Measurements from ENCODE around the gene EXOC6B.
A peak's percentile ranks its signal among the peaks of the same experiment; 100 is the strongest.

The EXOC6B gene

DNA sequence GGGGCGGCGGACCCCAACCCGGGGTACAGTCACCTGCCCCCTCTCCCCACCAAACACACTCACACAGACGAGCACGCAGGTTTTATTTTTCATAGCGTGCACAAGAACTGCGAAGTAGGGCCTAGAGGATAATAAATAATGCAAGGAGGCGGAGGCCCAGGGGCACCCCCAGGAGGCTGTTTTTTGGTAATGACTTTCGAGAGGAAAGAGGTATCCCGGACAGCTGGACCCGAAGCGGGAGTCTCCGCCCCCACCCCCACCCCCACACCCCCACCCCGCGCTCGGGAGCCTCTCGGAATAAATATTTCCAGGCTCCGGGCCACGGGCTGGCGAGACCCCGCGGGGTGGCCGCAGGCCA lies 681.6 kb downstream of the EXOC6B start:
- DNase-seq (ENCODE audit: low spot score): peak; percentile 64

DNA sequence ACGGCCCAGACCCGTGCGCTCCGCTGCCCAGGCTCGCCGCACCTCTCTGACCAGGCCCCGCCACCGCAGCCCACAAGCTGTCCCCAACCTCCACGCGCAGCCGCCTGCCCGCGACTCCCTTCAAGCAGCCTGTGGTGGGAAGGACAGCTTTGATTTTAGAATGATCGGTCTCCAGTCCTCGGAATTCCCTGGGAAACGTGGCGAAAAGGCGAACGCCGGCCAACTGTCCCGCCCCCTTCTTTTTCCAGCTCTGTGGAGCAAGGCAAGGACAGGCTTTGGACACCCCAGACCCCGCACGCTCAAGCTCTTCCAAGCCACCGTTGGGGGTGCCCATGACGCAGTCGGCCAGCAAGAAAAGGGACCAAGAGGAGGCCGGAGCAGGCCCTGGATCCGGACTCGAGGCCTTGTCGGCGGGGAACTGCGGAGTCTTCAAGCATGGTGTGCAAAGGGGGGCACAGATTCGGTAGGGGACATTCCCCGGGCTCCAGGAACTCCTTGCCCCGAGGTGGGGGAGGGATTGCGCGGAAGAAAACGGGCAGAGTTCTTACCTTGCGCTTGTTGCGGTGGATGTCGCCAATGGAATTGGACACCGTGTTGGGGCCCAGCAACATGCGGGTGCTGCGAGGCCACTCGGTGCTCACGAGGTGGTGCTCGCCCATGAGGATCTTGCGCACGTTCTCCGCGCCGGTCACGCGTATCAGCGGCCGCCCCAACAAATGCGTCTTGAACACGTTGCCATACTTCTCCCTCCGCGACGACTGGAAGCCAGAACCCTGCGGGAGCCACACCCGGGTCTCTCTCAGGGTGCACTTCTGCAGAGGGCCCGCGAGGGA lies 682.2 kb downstream of the EXOC6B start:
- no peak for DNase-seq (ENCODE audit: low spot score)

DNA sequence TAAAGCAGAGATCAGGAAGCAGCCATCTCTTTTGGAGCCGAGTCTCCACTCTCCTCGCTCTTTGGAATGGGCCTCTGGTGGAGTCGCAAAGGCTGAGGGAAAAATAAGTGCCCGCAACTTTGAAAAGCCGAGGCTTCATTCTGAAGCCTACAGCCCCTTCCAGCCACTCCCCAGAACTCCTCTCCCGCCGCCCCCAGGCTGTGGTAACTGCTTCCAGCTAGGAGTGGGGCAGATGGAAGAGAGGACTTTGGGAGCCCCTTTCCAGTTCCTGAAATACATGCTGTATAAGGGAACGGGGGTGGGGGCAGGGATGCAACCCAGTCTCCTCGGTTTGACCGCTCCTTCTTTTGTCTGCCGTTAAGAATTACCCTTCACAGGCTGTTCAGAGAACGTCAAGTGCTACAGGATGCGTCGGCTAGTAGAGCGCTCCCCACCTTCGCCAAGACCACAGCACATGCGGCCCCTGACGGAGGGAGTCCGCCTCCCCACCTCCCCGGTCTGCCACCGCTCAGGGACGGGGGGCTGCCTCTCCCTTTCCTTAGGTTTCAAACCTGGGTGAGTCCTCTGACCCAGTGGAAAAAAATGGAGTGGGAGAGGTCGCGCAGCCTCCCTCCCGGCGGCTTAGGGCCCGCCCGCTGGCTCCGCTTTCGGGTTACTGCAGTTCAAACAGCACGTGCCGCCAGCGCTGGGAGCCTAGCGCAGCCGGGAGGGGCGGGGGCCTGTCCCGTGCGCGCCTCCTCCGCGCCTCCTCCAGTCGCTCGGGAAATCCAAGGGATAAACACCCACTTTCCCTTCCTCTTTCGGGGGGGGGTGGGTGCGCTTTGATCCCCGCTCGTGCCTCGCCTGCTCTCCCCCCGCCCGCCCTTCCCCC lies 683.0 kb downstream of the EXOC6B start:
- no peak for DNase-seq (ENCODE audit: low spot score)

DNA sequence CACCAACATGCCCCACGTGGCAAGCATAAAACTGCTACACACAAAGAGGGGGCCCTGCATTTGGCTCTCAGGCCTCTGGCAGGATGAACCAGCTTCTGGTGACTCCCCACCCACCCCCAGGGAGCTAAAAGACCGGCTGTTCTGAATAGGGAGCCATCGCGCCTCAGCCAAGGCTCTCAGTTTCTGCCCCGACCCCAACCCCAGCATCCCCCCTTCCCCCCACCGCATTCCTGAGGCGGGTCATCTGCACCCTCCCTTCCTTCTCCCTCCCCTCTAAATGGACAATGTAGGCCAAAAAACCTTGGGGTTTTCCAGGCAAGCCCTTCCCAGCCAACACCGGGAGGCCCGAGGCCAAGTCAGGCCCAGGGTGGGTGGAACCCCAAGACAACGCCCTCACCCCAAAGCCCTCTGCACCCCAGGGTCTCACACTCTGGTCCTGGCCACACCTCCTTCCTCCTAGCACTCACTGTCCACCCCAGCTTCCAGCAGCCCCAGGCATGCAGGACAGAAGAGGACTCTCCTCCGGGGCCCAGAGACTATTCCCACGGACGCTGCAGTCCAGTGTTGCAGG lies 683.9 kb downstream of the EXOC6B start:
- DNase-seq (ENCODE audit: low spot score): no peak

DNA sequence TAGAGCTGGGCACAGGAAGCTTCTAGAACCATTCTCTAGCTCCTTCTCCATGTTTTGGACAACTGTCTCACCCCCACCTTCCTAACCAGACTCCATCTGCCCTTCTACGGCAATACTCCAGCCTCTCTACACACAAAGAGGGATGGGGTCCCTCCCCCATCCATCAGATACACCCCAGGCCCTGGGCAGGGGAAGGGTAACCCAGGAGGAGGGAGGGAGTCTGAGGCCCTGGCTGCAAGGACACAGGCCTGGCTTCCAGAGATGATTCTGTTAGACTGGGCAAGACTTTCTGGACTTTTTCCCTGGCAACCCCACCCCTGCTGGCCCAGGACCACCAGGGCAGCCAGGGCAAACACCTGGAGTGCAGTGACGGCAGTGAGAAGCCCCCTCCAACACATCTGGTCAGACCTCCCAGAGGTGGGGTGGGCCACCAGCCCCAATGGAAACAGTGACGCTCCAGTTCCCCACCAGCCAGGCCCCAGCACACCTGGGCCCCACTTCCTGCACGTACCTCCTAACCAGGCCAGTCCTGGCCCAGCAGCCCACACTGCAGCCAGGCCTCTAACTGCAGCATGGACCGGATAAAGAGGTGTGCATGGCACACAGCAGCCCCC lies 684.7 kb downstream of the EXOC6B start:
- no peak for DNase-seq (ENCODE audit: low spot score)

- DNase-seq (ENCODE audit: low spot score): no peak
These were observed 685.2 kb downstream of the EXOC6B start for GRCh38 chr2:72140621-72140960.

DNA sequence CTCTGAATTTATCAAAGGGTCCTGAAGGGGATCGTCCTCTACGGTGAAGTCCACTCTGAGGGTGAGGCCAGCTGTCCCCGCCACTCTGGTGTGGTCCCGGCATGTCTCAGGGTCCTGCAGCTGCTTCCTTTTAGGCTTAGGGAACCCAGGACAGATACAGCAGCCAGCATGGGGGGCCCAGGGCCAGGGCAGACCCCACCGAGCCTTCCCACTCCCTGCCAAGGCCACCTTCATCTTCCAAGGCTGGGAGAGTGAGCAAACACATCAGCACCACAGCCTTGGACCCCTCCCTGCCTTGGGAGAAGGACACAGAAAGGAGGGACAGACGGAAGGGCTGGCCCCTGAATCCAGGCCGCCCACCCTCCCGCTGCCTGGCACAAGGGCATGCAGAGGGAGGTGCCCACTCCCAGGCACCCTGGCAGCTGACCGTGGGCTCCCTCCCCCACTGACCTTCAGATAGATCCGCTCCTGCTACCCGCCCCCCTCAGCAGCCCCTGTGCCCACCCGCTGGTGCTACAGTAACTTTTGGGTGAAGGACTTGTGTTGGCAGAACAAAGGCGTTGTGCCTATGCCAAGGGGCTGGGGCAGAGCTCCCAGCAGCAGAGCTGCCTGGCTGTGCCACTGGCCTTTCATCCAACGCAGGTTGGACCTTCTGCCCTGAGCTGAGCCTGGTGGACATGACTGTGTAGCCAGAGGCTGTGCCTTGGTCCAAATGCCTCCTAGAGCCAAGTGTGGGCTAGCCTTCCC lies 685.8 kb downstream of the EXOC6B start:
- DNase-seq (ENCODE audit: low spot score): no peak

DNA sequence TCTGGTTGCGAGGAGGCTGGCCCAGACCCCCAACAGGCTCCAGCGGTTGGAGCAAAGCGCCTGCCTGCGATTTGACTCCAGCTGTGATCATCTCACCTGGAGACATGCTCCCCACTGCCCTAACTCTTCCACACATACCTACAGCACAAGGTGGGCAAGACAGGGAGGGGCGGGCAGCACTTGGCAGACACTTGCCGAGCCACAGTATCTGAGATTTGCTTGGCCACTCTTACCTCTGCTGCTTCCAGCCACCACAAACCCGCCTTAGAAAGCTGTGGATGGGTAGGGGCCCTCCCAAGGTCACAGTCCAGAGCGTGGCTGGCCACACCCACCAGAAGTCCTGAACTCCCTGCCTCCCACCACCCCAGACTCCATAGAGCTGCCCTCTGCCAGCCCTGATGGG lies 686.4 kb downstream of the EXOC6B start:
- DNase-seq (ENCODE audit: low spot score): no peak

GRCh38 chr2:72138921-72139381 lies 686.9 kb downstream of the EXOC6B start:
- DNase-seq (ENCODE audit: low spot score): no peak

- DNase-seq (ENCODE audit: low spot score): no peak
These were observed 687.6 kb downstream of the EXOC6B start for GRCh38 chr2:72138011-72138881.

- peak; percentile 89 for DNase-seq (ENCODE audit: low spot score)
These were observed 688.3 kb downstream of the EXOC6B start for GRCh38 chr2:72137498-72138010.

DNA sequence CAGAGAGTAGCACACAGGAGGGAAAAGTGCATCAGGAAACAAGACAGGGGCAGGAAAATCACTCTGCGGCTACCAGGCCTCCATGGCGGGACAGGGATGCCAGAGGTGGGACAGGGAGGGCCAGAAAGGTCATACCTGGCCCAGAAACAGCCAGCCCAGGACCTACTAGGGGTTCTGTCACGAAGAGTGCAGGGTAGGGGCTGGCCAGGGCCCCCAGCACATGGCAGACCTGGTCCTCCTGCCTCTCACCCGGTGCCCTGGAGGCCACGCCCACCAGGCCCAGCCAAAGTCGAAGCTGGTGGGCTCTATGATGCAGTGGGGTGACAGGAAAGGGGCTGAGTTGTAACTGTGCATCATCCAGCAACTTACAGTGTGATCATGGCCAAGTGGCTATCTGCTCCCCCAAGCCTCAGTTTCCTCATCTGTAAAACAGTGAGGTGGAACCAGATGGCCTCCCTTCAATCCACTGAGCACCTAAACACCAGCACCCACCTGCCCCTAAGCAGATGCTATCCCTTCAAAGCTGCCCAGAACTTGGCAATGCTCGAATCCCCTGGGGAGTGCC lies 688.8 kb downstream of the EXOC6B start:
- DNase-seq (ENCODE audit: low spot score): no peak

GRCh38 chr2:72136331-72136730 lies 689.5 kb downstream of the EXOC6B start:
- DNase-seq (ENCODE audit: low spot score): no peak

DNA sequence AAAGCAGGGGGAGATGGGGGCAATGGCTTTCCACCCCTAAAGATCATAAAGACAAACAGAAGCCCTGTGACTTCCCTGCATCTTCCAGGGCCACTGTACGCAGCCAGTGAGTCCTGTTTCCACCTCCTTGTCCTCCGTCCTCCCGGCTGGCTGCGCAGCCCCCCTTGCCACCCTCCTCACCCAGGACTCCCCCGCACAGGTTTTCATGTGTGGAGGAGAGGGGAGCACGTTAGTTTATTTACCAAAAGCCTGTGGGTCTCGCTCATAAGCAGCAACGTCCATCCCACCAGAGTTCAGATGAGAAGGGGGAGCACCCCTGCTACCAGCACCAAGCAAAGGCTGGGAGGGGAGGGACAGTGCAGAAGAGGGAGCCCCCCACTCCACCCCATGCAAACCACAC lies 689.9 kb downstream of the EXOC6B start:
- no peak for DNase-seq (ENCODE audit: low spot score)

DNA sequence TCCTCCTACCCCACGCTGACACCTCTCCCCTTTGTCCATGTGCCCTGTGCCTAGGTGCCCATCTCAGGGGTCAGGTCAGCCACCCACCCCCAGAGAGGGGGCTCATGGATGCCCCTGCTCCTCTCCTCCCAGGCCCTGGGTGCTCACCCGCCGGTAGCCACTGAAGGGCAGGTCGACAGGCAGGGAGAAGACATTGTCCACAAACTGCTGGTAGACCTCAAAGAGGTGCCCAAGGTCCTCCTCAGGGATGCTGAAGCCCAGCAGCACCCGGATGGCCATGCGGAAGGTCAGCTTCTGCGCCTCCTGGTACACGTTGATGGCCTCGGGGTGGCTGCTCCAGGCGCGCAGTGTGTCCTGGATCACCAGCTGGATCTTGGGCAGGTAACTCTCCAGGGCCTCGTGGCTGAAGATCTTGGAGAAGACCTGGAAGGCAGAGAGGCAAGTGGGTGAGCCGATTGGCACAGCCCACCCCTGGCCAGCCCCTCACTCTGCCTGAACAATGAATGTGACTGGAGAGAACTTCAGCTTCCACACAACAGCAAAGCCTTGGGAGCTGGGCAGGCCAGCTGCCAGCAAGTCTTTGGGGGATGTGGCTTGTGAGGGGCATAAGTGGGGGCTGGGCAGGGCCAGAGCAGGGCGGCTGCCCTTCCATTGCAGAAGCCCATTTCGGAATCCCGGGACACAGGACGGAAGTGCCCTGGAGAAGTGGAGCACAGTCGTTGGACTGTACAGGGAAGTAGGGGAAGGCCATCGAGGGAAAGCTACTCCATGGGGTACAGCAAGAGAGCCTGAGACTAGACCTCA lies 690.6 kb downstream of the EXOC6B start:
- DNase-seq (ENCODE audit: low spot score): no peak

GRCh38 chr2:72134408-72134996 lies 691.3 kb downstream of the EXOC6B start:
- DNase-seq (ENCODE audit: low spot score): no peak

DNA sequence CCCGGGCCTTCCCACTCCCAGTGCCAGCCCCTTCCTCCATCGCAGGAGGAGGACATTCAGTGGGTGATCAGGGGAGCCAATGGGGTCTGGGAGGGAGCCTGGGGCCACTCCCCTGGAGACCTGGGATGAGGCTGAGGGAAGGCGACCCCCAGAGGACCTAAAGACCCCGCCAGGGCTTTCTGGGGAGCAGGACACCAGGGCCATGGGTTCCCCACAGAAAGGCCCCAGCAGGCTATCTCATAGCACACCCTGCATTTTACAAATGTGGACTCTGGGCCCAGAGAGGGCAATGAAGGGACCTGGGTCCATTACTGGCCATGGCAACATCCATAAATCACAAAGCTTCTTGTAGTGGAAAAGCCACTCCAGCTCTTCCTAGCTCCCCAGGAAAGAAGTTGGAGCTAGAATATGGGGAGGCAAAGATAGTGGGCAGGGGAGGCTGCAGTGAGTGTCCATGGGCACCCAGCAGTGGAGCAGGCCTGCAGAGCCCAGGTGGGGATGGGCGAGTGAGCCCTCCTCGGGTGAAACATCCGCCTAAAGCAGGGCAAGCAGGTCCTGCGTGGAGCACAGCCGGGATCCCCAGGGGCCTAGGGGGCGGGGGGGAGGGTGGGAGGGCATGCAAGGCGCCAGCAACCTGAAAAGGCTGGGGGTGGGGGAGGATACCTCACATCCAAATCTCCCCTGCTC lies 692.0 kb downstream of the EXOC6B start:
- DNase-seq (ENCODE audit: low spot score): no peak

- no peak for DNase-seq (ENCODE audit: low spot score)
These were observed 692.7 kb downstream of the EXOC6B start for GRCh38 chr2:72132981-72133720.
